Left renal cortex interstitium (tissue), 4 donors: Measurements from ENCODE around the gene MMP8. TPM values are rescaled to one million over a fixed set of nuclear protein-coding genes. Genes with fewer than 3 reads are reported as not detected.

Experiments
- DNase-seq, 4 donors: peaks; one replicate each; pipeline ENCODE4 v3.0.0-alpha.2; 2013; ENCODE audit warnings: low read depth in 4 of 4, low spot score in 2 of 4, missing footprints in 1 of 4
- polyA plus RNA-seq, 4 donors: library from polyadenylated mRNA; unstranded; fragments of 120-200 nt; gene quantifications; one replicate each; pipeline ENCODE4 v1.2.1, GENCODE V29; 2013; ENCODE audit not compliant: insufficient read length in 4 of 4

The MMP8 gene
- polyA plus RNA-seq, 4 donors = 0.05 to 0.07 (median 0.06) TPM; not detected in 1

- DNase-seq = no peak
Observed at GRCh38 chr11:102729849-102730815, 5.4 kb upstream of the MMP8 start.

GRCh38 chr11:102727890-102728289 lies 3.1 kb upstream of the MMP8 start:
- DNase-seq = no peak

- no peak for DNase-seq
Observed at GRCh38 chr11:102722821-102723220, 1.9 kb downstream of the MMP8 start.

- no peak for DNase-seq
Observed at GRCh38 chr11:102719620-102720277, 5.0 kb downstream of the MMP8 start.

GRCh38 chr11:102717280-102717679 lies 7.5 kb downstream of the MMP8 start:
- no peak for DNase-seq

- no peak for DNase-seq
Observed at GRCh38 chr11:102716527-102716926, 8.2 kb downstream of the MMP8 start.

GRCh38 chr11:102712137-102712536 lies 12.6 kb downstream of the MMP8 start:
- DNase-seq = no peak

GRCh38 chr11:102709201-102709945 lies 15.4 kb downstream of the MMP8 start:
- DNase-seq = no peak

GRCh38 chr11:102708654-102709053 lies 16.1 kb downstream of the MMP8 start:
- DNase-seq = no peak

- DNase-seq = no peak
Observed at GRCh38 chr11:102705626-102706025, 19.1 kb downstream of the MMP8 start, which contains the start of gene MMP27. MMP27 (minus strand) TSS chr11:102705769; CDS start chr11:102705714, 55 bp downstream.

GRCh38 chr11:102704841-102705240 lies 19.9 kb downstream of the MMP8 start:
- DNase-seq = no peak

- no peak for DNase-seq
Observed at GRCh38 chr11:102703826-102704493, 20.8 kb downstream of the MMP8 start.

- DNase-seq = no peak
Observed at GRCh38 chr11:102695201-102695600, 29.6 kb downstream of the MMP8 start.

- DNase-seq = no peak
Observed at GRCh38 chr11:102685754-102686153, 39.0 kb downstream of the MMP8 start.

GRCh38 chr11:102685338-102685737 lies 39.4 kb downstream of the MMP8 start:
- no peak for DNase-seq

GRCh38 chr11:102683277-102683676 lies 41.5 kb downstream of the MMP8 start:
- DNase-seq = no peak

- DNase-seq = no peak
Observed at GRCh38 chr11:102680945-102681344, 43.8 kb downstream of the MMP8 start.

GRCh38 chr11:102678022-102678421 lies 46.7 kb downstream of the MMP8 start:
- DNase-seq = no peak

- DNase-seq = no peak
Observed at GRCh38 chr11:102676084-102676483, 48.7 kb downstream of the MMP8 start.

GRCh38 chr11:102669664-102670063 lies 55.1 kb downstream of the MMP8 start:
- DNase-seq = no peak
